NCI-H187 (cell line): ENCODE measurements around the gene GRIN2B.

Experiments used
- DNase-seq, 2 experiments: peaks; one replicate each; lab custom pipeline; 2025; lab: John Stamatoyannopoulos, UW

Gene GRIN2B

GRCh38 chr12:13981296-13981962, at the start of gene GRIN2B:
Gene GRIN2B, minus strand, starts transcription at chr12:13981602. Its CDS starts 115,394 bp downstream, at chr12:13866208.
- no peak for DNase-seq

GRCh38 chr12:14026537-14026936, 45.1 kb upstream of the GRIN2B start:
- no peak for DNase-seq

- no peak for DNase-seq
Measured at GRCh38 chr12:14024591-14024990, 43.2 kb upstream of the GRIN2B start.

- no peak for DNase-seq
Measured at GRCh38 chr12:14018080-14018479, 36.7 kb upstream of the GRIN2B start.

- DNase-seq, result no peak
Measured at GRCh38 chr12:14010989-14011388, 29.6 kb upstream of the GRIN2B start.

GRCh38 chr12:14007639-14008038, 26.2 kb upstream of the GRIN2B start:
- no peak for DNase-seq

GRCh38 chr12:13992585-13992984, 11.2 kb upstream of the GRIN2B start:
- DNase-seq, result no peak

GRCh38 chr12:13992106-13992505, 10.7 kb upstream of the GRIN2B start:
- DNase-seq, result no peak

- no peak for DNase-seq
Measured at GRCh38 chr12:13986031-13986430, 4.6 kb upstream of the GRIN2B start.

GRCh38 chr12:13981990-13982389, 588 bp upstream of the GRIN2B start:
- DNase-seq, result no peak

GRCh38 chr12:13980538-13981295, 685 bp downstream of the GRIN2B start:
- no peak for DNase-seq

GRCh38 chr12:13979772-13980378, 1.5 kb downstream of the GRIN2B start:
- DNase-seq, result no peak

GRCh38 chr12:13978876-13979275, 2.5 kb downstream of the GRIN2B start:
- no peak for DNase-seq

- no peak for DNase-seq
Measured at GRCh38 chr12:13976880-13977279, 4.5 kb downstream of the GRIN2B start.

- DNase-seq, result no peak
Measured at GRCh38 chr12:13976028-13976584, 5.3 kb downstream of the GRIN2B start.

GRCh38 chr12:13973996-13974395, 7.4 kb downstream of the GRIN2B start:
- no peak for DNase-seq

- DNase-seq, result no peak
Measured at GRCh38 chr12:13970803-13971202, 10.6 kb downstream of the GRIN2B start.

GRCh38 chr12:13968281-13968680, 13.1 kb downstream of the GRIN2B start:
- DNase-seq, result no peak

GRCh38 chr12:13964666-13965065, 16.7 kb downstream of the GRIN2B start:
- DNase-seq, result no peak

- DNase-seq, result no peak
Measured at GRCh38 chr12:13962699-13963098, 18.7 kb downstream of the GRIN2B start.

- DNase-seq, result no peak
Measured at GRCh38 chr12:13961971-13962370, 19.4 kb downstream of the GRIN2B start.

GRCh38 chr12:13959131-13959723, 22.2 kb downstream of the GRIN2B start:
- no peak for DNase-seq
